Measurements from ENCODE around the gene MNT.

MNT gene

GRCh38 chr17:2396192-2396567 is 4.7 kb downstream of the MNT start:
- no peak for DNase-seq (ENCODE audit: low spot score)

GRCh38 chr17:2395258-2396181 is 5.3 kb downstream of the MNT start:
- DNase-seq (ENCODE audit: low spot score) = no peak

GRCh38 chr17:2394775-2395201 is 6.1 kb downstream of the MNT start:
- DNase-seq (ENCODE audit: low spot score) = no peak

GRCh38 chr17:2393954-2394749 is 6.7 kb downstream of the MNT start:
- DNase-seq (ENCODE audit: low spot score) = no peak

- DNase-seq (ENCODE audit: low spot score) = peak; percentile 71
Measured at GRCh38 chr17:2393174-2393953, 7.5 kb downstream of the MNT start.

DNA sequence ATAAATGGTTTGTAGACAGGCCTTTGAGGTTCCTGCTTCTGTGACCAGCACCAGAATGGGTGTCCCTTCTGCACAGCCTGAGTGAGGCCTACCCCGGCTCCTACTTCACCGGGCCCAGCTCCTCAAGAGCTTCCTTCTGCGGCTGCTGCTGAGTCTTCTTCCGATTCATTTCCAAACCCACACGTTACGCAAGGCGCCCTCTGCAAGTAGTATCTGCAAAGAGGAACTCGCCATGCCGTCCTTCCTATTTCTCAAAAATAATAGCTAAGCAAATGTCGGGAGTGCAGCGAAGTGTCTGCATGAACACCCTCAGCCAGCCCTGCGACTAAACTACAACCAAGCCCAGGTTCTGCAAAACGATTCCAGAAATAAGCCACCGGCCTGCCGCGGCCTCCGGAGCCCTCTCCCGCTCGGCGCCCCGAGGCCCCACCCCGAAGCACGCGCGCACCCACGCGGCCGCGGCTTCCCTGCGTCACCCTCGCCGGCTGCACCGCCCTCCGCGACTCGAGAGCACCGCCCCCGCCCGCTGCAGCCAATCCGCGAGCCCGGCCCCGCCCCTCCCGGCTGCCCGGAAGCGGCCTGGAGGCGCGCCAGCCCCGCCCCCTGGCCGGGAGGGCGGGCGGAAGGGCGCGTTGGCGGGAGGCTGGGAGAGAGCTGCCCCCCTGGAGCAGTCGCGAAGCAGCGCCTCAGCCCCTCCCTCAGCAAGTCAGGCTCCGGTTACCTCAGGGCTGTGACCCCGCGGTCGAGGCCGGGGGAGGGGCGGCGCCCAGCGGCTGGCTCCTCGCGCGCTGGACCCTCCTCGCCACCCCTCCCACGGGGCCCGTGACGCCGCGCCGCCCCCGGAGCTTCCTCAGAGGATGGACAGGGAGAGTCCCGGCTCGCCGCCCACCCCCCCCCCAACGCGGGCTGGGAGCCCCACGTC is 8.3 kb downstream of the MNT start:
- DNase-seq (ENCODE audit: low spot score) = peak; percentile 88

DNA sequence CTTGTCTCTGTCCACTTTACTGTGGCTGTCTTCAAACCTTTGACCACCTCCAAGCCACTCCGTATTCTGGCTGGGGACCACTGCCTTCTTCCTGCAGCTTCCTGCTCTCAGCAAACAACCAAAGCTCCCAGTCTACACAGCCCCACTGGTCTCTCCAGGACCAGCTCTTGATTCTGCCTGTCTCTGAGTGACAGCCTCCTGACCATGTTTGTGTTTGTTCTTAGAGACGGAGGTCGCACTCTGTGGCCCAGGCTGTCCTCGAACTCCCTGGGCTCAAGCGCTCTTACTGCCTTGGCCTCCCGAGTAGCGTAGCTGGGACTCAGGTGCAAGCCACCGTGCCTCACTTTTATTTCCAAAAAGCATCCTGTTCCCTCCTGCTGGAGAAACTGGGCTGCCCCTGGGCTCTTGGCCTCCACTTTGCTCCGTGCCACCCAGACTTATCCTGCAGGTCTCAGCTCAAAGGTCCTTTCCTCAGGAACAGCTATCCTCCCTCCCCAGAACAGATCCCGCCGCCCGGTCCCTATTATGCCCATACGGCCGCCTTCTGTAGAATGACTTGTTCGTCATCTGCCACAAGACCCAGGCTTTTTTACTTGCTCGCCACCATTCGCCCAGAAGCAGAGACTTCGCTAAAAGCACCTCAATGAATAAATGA is 9.1 kb downstream of the MNT start:
- DNase-seq (ENCODE audit: low spot score) = no peak

- no peak for DNase-seq (ENCODE audit: low spot score)
Measured at GRCh38 chr17:2390199-2390836, 10.5 kb downstream of the MNT start.

- DNase-seq (ENCODE audit: low spot score) = no peak
Measured at GRCh38 chr17:2388683-2389055, 12.2 kb downstream of the MNT start.

DNA sequence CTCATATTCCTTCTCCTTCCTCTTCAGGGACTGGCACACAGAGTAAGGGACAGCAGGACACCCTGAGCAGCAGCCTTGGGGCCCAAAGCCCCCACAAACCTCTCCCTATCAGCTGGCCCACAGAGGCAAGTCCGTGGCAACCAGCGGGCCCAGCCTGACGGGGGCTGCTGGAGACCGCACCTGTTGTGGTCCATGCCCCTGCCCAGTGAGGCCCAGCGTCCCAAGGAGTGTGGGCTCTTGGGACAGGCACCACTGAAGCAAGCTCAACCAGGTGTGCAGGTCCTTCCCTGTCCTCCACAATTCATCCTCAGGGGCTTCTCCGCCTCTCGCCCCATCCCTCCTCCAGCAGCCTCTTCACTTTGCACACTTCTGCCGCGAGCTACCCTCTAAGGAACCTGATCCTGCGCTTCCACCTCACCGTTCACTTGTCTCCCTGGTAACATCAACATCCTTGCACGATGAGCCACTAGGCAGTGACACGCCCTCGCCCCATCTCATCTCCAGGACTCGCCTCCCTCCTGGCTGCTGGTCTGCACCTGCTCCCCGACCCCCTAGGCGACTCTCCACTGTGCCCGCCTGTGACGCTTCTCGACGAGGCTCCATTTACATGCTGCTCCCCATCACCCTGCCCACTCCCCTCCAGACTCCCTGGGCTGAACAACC is 12.7 kb downstream of the MNT start:
- no peak for DNase-seq (ENCODE audit: low spot score)

DNA sequence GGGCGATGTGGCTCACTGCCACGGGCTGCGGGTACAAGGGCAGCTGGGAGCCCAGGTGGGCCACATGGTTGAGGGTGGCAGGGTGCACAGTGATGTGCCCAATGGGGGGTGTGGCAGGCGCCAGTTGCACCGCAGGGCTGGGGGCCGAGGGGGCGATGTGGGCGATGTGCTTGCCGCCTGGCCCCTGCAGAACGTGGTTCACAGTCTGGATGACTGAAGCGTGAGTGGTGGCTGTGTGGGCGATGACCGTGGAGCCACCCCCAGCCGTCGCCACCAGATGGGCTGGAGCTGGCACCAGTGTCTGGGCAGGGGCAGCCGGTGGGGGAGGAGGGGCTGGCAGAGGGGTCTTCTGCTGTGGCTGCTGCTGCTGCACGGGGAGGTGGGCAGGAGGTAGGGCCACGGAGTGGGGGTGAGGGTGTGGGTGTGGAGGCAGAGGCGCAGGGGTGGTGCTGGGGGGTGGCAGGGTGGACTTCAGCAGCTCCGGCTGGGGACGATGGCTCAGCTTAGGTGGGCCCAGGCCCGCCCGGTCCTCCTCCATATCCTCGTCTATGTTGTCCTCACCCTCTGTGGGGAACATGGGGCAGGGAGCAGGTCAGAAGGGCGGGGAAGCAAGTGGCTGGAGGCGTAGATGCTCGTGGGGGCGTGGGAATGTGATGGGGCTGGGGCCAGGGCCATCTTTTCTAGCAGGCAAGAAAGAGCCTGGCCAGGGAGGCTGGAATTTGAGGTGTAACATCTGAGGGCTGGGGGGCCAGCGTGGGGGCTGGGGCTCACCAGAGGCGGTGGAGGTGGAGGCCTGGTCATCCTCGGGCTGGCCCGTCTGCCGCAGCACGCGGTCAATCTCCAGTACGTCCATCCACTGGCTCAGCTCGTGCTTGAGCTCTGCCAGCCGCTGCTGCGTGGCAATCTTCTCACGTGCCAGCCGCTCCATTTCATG is 13.5 kb downstream of the MNT start:
- DNase-seq (ENCODE audit: low spot score) = no peak

- DNase-seq (ENCODE audit: low spot score) = no peak
Measured at GRCh38 chr17:2386400-2387085, 14.3 kb downstream of the MNT start.

- DNase-seq (ENCODE audit: low spot score) = no peak
Measured at GRCh38 chr17:2385240-2386210, 15.3 kb downstream of the MNT start.

GRCh38 chr17:2384439-2385127 is 16.3 kb downstream of the MNT start:
- DNase-seq (ENCODE audit: low spot score) = no peak

GRCh38 chr17:2383628-2384167 is 17.2 kb downstream of the MNT start:
- DNase-seq (ENCODE audit: low spot score) = no peak

Measured in COLO829 (cell line).